ENCODE measurements around the gene SLC22A24.
"Not testable (repeated sequence)": the region's sequence is repeated elsewhere in the genome, so short reads cannot be mapped to it uniquely, and the experiment has no call there.

The SLC22A24 gene

GRCh38 chr11:63144121-63144520, at the start of gene SLC22A24:
SLC22A24 (minus strand) TSS chr11:63144221; CDS start chr11:63143779, 442 bp downstream.
- DNase-seq, result no peak

GRCh38 chr11:63180536-63180935, 36.5 kb upstream of the SLC22A24 start:
- no peak for DNase-seq

GRCh38 chr11:63179432-63180041, 35.5 kb upstream of the SLC22A24 start:
- DNase-seq, result no peak

- no peak for DNase-seq
Observed at GRCh38 chr11:63177872-63178271, 33.9 kb upstream of the SLC22A24 start.

GRCh38 chr11:63165706-63166310, 21.8 kb upstream of the SLC22A24 start:
- no peak for DNase-seq

GRCh38 chr11:63155794-63156193, 11.8 kb upstream of the SLC22A24 start:
- DNase-seq, result no peak

- no peak for DNase-seq
Observed at GRCh38 chr11:63146581-63146980, 2.6 kb upstream of the SLC22A24 start.

- DNase-seq, result no peak
Observed at GRCh38 chr11:63142459-63142858, 1.6 kb downstream of the SLC22A24 start.

- no peak for DNase-seq
Observed at GRCh38 chr11:63132985-63133775, 10.8 kb downstream of the SLC22A24 start.

GRCh38 chr11:63099555-63099954, 44.5 kb downstream of the SLC22A24 start:
- DNase-seq, result no peak

GRCh38 chr11:63080682-63081081, 63.3 kb downstream of the SLC22A24 start:
- no peak for DNase-seq

GRCh38 chr11:63046203-63046602, 97.8 kb downstream of the SLC22A24 start:
- DNase-seq, result not testable (repeated sequence)

- no peak for DNase-seq
Observed at GRCh38 chr11:63042596-63042995, 101.4 kb downstream of the SLC22A24 start.

- no peak for DNase-seq
Observed at GRCh38 chr11:63032457-63032856, 111.6 kb downstream of the SLC22A24 start.

All from CD4-positive, alpha-beta T cell treated with Interleukin-6 for 4 hours (primary cell).